HEK293 (cell line): ENCODE results near the gene CYP4F12.

Experiments used
- CTCF ChIP-seq: fragments of 450-650 bp; formaldehyde crosslinking; IDR thresholded peaks from 2 replicates; pipeline ENCODE4 v1.5.1; 2016; ENCODE audit warnings: missing biosample characterization, missing genetic modification characterization
- KLF1 ChIP-seq: fragments of 450-650 bp; formaldehyde crosslinking; IDR thresholded peaks from 2 replicates; pipeline ENCODE4 v1.5.1; 2016; ENCODE audit warnings: missing biosample characterization, missing genetic modification characterization
- REPIN1 ChIP-seq: fragments of 450-650 bp; formaldehyde crosslinking; IDR thresholded peaks from 2 replicates; pipeline ENCODE4 v1.5.1; 2017; ENCODE audit warnings: missing biosample characterization, missing genetic modification characterization, low read depth
- ZBTB8A ChIP-seq: fragments of 450-650 bp; formaldehyde crosslinking; IDR thresholded peaks from 2 replicates; pipeline ENCODE4 v1.5.1; 2016; ENCODE audit warnings: missing biosample characterization, missing genetic modification characterization
- ZEB2 ChIP-seq: fragments of 450-650 bp; formaldehyde crosslinking; IDR thresholded peaks from 2 replicates; pipeline ENCODE4 v1.5.1; 2016; ENCODE audit warnings: missing biosample characterization, missing genetic modification characterization
- ZNF138 ChIP-seq: fragments of 450-650 bp; formaldehyde crosslinking; IDR thresholded peaks from 2 replicates; pipeline ENCODE4 v1.5.1; 2016; ENCODE audit warnings: missing biosample characterization, missing genetic modification characterization, borderline replicate concordance
- ZNF148 ChIP-seq: fragments of 450-650 bp; formaldehyde crosslinking; IDR thresholded peaks from 2 replicates; pipeline ENCODE4 v1.5.0; 2017; ENCODE audit warnings: missing biosample characterization, missing genetic modification characterization, borderline replicate concordance
- ZNF169 ChIP-seq: fragments of 450-650 bp; formaldehyde crosslinking; IDR thresholded peaks from 2 replicates; pipeline ENCODE4 v1.5.1; 2016; ENCODE audit warnings: missing biosample characterization, missing genetic modification characterization
- ZNF184 ChIP-seq: fragments of 450-650 bp; IDR thresholded peaks from 2 replicates; pipeline ENCODE4 v1.5.1; 2018; ENCODE audit warnings: missing biosample characterization, mild to moderate bottlenecking, missing genetic modification characterization
- ZNF26 ChIP-seq: fragments of 450-650 bp; formaldehyde crosslinking; IDR thresholded peaks from 2 replicates; pipeline ENCODE4 v1.5.1; 2016; ENCODE audit warnings: missing biosample characterization, missing genetic modification characterization
- ZNF311 ChIP-seq: fragments of 450-650 bp; formaldehyde crosslinking; IDR thresholded peaks from 2 replicates; pipeline ENCODE4 v1.5.1; 2017; ENCODE audit warnings: missing biosample characterization, missing genetic modification characterization, borderline replicate concordance
- ZNF830 ChIP-seq: fragments of 450-650 bp; IDR thresholded peaks from 2 replicates; pipeline ENCODE4 v1.5.0; 2018; ENCODE audit warnings: missing biosample characterization, missing genetic modification characterization, low read depth, mild to moderate bottlenecking, moderate library complexity

GRCh38 chr19:15642807-15643206, 30.1 kb upstream of the CYP4F12 start:
- TF ChIP-seq ZEB2 (tag by site-specific recombination), result no peak
- no peak for TF ChIP-seq CTCF (tag by site-specific recombination)
- no peak for TF ChIP-seq ZNF26 (tag by site-specific recombination)
- no peak for TF ChIP-seq KLF1 (tag by site-specific recombination)
- no peak for TF ChIP-seq ZNF311
- no peak for TF ChIP-seq ZBTB8A
- TF ChIP-seq ZNF830 (tag by site-specific recombination), result no peak
- TF ChIP-seq REPIN1 (tag by site-specific recombination), result no peak
- TF ChIP-seq ZNF169 (tag by site-specific recombination), result no peak
- no peak for TF ChIP-seq ZNF148
- TF ChIP-seq ZNF184 (tag by site-specific recombination), result no peak
- TF ChIP-seq ZNF138 (tag by site-specific recombination), result no peak
